Ovary (tissue), 3 donors: ENCODE measurements around the gene VPS26C.

Experiments
- EP300 ChIP-seq: sonication (generic); formaldehyde crosslinking; IDR thresholded peaks from one replicate; pipeline ENCODE4 v1.6.1; 2017; ENCODE audit warnings: antibody characterized with exemption
- POLR2A ChIP-seq: fragments of 450-650 bp; IDR thresholded peaks from one replicate; pipeline ENCODE4 v1.6.1; 2017; ENCODE audit warnings: antibody characterized with exemption, mild to moderate bottlenecking, moderate library complexity
- TF ChIP-seq, protein P1 (sequence below), 3 donors: fragments of 450-650 bp in 2 of 3; fragments of 200-600 bp in 1 of 3; IDR thresholded peaks; one replicate each; pipeline versions ENCODE4 v1.5.1 to v1.8.0; 2016 to 2022; ENCODE audit warnings: antibody characterized with exemption in 3 of 3, mild to moderate bottlenecking in 1 of 3
- donor health status: DM: no; HTN: no; CAD: no.

DNA sequence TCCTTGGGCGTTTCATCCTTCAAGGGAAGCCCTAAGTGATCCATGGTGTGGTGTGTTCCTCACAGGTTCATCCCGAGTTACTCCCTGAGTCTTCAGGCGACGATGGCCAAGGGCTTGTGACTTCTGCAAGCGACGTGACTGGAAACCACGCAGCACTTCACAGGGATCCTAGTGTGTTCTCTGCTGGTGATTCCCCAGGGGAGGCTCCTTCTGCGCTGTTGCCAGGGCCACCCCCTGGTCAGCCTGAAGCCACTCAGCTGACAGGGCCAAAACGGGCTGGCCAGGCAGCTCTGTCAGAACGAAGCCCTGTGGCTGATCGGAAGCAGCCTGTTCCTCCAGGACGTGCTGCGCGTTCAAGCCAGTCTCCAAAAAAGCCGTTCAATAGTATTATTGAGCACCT lies 71.5 kb downstream of the VPS26C start:
- TF ChIP-seq, protein P1, sequence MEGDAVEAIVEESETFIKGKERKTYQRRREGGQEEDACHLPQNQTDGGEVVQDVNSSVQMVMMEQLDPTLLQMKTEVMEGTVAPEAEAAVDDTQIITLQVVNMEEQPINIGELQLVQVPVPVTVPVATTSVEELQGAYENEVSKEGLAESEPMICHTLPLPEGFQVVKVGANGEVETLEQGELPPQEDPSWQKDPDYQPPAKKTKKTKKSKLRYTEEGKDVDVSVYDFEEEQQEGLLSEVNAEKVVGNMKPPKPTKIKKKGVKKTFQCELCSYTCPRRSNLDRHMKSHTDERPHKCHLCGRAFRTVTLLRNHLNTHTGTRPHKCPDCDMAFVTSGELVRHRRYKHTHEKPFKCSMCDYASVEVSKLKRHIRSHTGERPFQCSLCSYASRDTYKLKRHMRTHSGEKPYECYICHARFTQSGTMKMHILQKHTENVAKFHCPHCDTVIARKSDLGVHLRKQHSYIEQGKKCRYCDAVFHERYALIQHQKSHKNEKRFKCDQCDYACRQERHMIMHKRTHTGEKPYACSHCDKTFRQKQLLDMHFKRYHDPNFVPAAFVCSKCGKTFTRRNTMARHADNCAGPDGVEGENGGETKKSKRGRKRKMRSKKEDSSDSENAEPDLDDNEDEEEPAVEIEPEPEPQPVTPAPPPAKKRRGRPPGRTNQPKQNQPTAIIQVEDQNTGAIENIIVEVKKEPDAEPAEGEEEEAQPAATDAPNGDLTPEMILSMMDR (IDR thresholded peaks at IDR 0.05) = no peak
- TF ChIP-seq POLR2A (no peak), EP300 (no peak)
